Glomerular endothelial cell (primary cell): ENCODE results near the gene RIBC2. TPM values are rescaled to one million over a fixed set of nuclear protein-coding genes. Genes with fewer than 3 reads are reported as not detected.
"Not testable (repeated sequence)": the region's sequence is repeated elsewhere in the genome, so short reads cannot be mapped to it uniquely, and the experiment has no call there.

Experiments used
- DNase-seq: peaks from one replicate; pipeline ENCODE4 v3.0.0-alpha.2; 2011; ENCODE audit warnings: low read depth, low spot score; ENCODE audit errors: extremely low read depth
- total RNA-seq: library from RNA; depleted of rRNA; stranded (reverse); fragments of >200 nt; gene quantifications from 2 replicates; pipeline ENCODE4 v1.2.3, GENCODE V29; 2015

Gene RIBC2
- total RNA-seq, 1 donor from 2014 or later: 0.23 TPM

- DNase-seq: no peak
Observed at GRCh38 chr22:45423524-45423923, 10.0 kb downstream of the RIBC2 start.

GRCh38 chr22:45424241-45424731, 10.8 kb downstream of the RIBC2 start:
- DNase-seq: no peak

- no peak for DNase-seq
Observed at GRCh38 chr22:45425101-45425500, 11.6 kb downstream of the RIBC2 start.

- DNase-seq: no peak
Observed at GRCh38 chr22:45425531-45426265, 12.2 kb downstream of the RIBC2 start.

- no peak for DNase-seq
Observed at GRCh38 chr22:45426387-45426786, 12.9 kb downstream of the RIBC2 start.

- DNase-seq: no peak
Observed at GRCh38 chr22:45427114-45427513, 13.6 kb downstream of the RIBC2 start.

GRCh38 chr22:45428391-45429385, 15.2 kb downstream of the RIBC2 start:
- DNase-seq: no peak

- no peak for DNase-seq
Observed at GRCh38 chr22:45429424-45429823, 15.9 kb downstream of the RIBC2 start.

- DNase-seq: no peak
Observed at GRCh38 chr22:45429981-45430775, 16.7 kb downstream of the RIBC2 start.

- no peak for DNase-seq
Observed at GRCh38 chr22:45430871-45431270, 17.4 kb downstream of the RIBC2 start.

- no peak for DNase-seq
Observed at GRCh38 chr22:45434981-45435380, 21.5 kb downstream of the RIBC2 start.

- peak; percentile 68 for DNase-seq
Observed at GRCh38 chr22:45435544-45436139, 22.1 kb downstream of the RIBC2 start.

GRCh38 chr22:45436871-45437517, 23.5 kb downstream of the RIBC2 start:
- not testable (repeated sequence) for DNase-seq

GRCh38 chr22:45438336-45438735, 24.8 kb downstream of the RIBC2 start:
- no peak for DNase-seq

- not testable (repeated sequence) for DNase-seq
Observed at GRCh38 chr22:45440688-45441087, 27.2 kb downstream of the RIBC2 start.

- no peak for DNase-seq
Observed at GRCh38 chr22:45441138-45441537, 27.6 kb downstream of the RIBC2 start.

- DNase-seq: no peak
Observed at GRCh38 chr22:45442116-45442515, 28.6 kb downstream of the RIBC2 start.

- DNase-seq: no peak
Observed at GRCh38 chr22:45444168-45444567, 30.7 kb downstream of the RIBC2 start.

- DNase-seq: no peak
Observed at GRCh38 chr22:45445031-45445710, 31.7 kb downstream of the RIBC2 start.
